ENCODE results near the gene BMP7.

DNA sequence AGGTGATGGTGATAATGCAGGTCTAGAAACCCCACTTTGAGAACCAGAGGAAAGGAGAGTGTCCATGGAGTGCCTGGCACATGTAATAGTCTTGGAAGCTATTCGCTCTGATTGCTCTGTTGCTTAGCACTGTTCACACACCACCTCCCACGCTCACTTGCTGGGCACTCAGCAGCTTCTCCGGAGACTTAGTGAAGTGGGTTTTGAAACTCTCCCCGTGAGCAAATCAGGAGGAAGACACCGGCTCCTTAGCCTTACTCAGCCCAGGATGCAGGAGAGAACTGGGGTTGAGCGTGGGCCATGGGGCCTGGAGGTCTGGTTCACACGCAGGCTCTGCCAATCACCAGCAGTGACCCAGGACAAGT lies 22.2 kb downstream of the BMP7 start:
- TF ChIP-seq POLR2A (IDR thresholded peaks at IDR 0.05; ENCODE audit: low read depth, low read length) (no peak), POLR2AphosphoS5 (IDR thresholded peaks at IDR 0.05; ENCODE audit: low read depth, low read length) (no peak)

All from GM12891 (cell line).